K562 (cell line): ENCODE results near the gene SLC22A23. TPM values are rescaled to one million over a fixed set of nuclear protein-coding genes. Genes with fewer than 3 reads are reported as not detected.

Experiments used
- ATAC-seq: fragments of 200-7000 bp; cut with Tn5 transposase; 3 replicates; pipeline ENCODE4 v1.9.1; 2020; ENCODE audit warnings: moderate library complexity
- BruUV-seq: library from RNA; stranded (reverse); fragments of 400-500 nt; replicated peaks from 2 replicates; lab custom pipeline; 2021; lab: Mats Ljungman, UMichigan
- CTCF ChIA-PET: fragments of 300-600 bp; formaldehyde crosslinking; extraction: SDS; loops from one replicate; lab custom pipeline; 2021; ENCODE audit warnings: low intra/inter-chr PET ratio; lab: Yijun Ruan, JAX
- POLR2A ChIA-PET: fragments of 300-600, 350-650 bp; sonication (Branson Sonifier 250); formaldehyde crosslinking; extraction: SDS; loops from one replicate; lab custom pipeline; 2021; ENCODE audit warnings: antibody characterized with exemption, inconsistent platforms; lab: Yijun Ruan, JAX
- DNase-seq, 4 experiments: peaks; one replicate each; pipeline versions ENCODE4 v3.0.0 to v3.0.0-alpha.2; 2011 to 2018; ENCODE audit warnings: low spot score in 3 of 4, mixed read lengths in 3 of 4; ENCODE audit errors: extremely low read depth in 1 of 4
- FAIRE-seq: peaks from 2 replicates; lab custom pipeline; 2011; peaks lifted over from hg19 to GRCh38; lab: Jason Lieb, UNC
- H2AFZ ChIP-seq: 2 replicates; pipeline ENCODE4 v1.6.0; 2011; ENCODE audit warnings: low read depth, low read length, control low read depth, inconsistent platforms
- H3K27ac ChIP-seq: fragments of 200-600 bp; 3 replicates; pipeline ENCODE4 v1.8.0; 2011; ENCODE audit warnings: low read depth, mild to moderate bottlenecking, control low read depth, inconsistent platforms, low read length, moderate library complexity, mixed read lengths; ENCODE audit errors: extremely low read depth
- H3K27me3 ChIP-seq, 2 experiments: fragments of 300-600 bp in 1 of 2; 2 replicates in 1 of 2; 3 replicates in 1 of 2; pipeline versions ENCODE4 v1.6.0 to v1.8.0; 2011; ENCODE audit warnings: inconsistent platforms in 2 of 2, low read length in 2 of 2, mild to moderate bottlenecking in 1 of 2, mixed read lengths in 1 of 2, moderate library complexity in 1 of 2; ENCODE audit not compliant: control insufficient read depth in 2 of 2, insufficient read depth in 2 of 2
- H3K36me3 ChIP-seq: fragments of 300-600 bp; 3 replicates; pipeline ENCODE4 v1.8.0; 2011; ENCODE audit warnings: mild to moderate bottlenecking, low read length, inconsistent platforms; ENCODE audit not compliant: control insufficient read depth, insufficient read depth
- H3K4me1 ChIP-seq, 2 experiments: fragments of 200-600 bp in 1 of 2; replicated peaks in 1 of 2; 2 replicates in 1 of 2; 3 replicates in 1 of 2; pipeline versions ENCODE4 v1.5.1 to v1.8.0; 2011; ENCODE audit warnings: inconsistent platforms in 2 of 2, low read length in 2 of 2, mild to moderate bottlenecking in 1 of 2, mixed read lengths in 1 of 2, moderate library complexity in 1 of 2; ENCODE audit not compliant: control insufficient read depth in 2 of 2, insufficient read depth in 2 of 2
- H3K4me2 ChIP-seq: 2 replicates; pipeline ENCODE4 v1.6.1; 2011; ENCODE audit warnings: low read length, control low read depth, inconsistent platforms, mixed read lengths; ENCODE audit not compliant: insufficient read depth
- H3K4me3 ChIP-seq: fragments of 200-600 bp; sonication (generic), shearing (Covaris generic); 2 replicates; pipeline ENCODE4 v1.5.1; 2016; ENCODE audit warnings: control low read depth, inconsistent platforms
- H3K79me2 ChIP-seq: fragments of 200-600 bp; 3 replicates; pipeline ENCODE4 v1.8.0; 2011; ENCODE audit warnings: low read length, inconsistent platforms; ENCODE audit not compliant: control insufficient read depth, insufficient read depth
- H3K9ac ChIP-seq, 2 experiments: 2 replicates each; pipeline versions ENCODE4 v1.6.0 to v1.6.1; 2011; ENCODE audit warnings: low read depth in 2 of 2, low read length in 2 of 2, control low read depth in 1 of 2, inconsistent platforms in 1 of 2, mild to moderate bottlenecking in 1 of 2, mixed read lengths in 1 of 2; ENCODE audit not compliant: insufficient read depth in 1 of 2
- H3K9me1 ChIP-seq: one replicate; pipeline ENCODE4 v1.6.0; 2011; ENCODE audit warnings: inconsistent platforms, mild to moderate bottlenecking, low read length, moderate library complexity; ENCODE audit not compliant: control insufficient read depth, insufficient read depth
- H3K9me3 ChIP-seq: replicated peaks from 2 replicates; pipeline ENCODE4 v1.5.1; 2011; ENCODE audit warnings: low read depth, low read length, inconsistent platforms; ENCODE audit not compliant: control insufficient read depth, insufficient read depth
- H4K20me1 ChIP-seq: replicated peaks from 2 replicates; pipeline ENCODE4 v1.6.1; 2011; ENCODE audit warnings: low read length, inconsistent platforms, mixed read lengths; ENCODE audit not compliant: control insufficient read depth, insufficient read depth
- FOXK2 ChIP-seq, 2 experiments: fragments of 450-650 bp; IDR thresholded peaks in 1 of 2; conservative IDR thresholded peaks in 1 of 2; 2 replicates each; pipeline ENCODE4 v1.6.1; 2016; ENCODE audit warnings: low read depth in 2 of 2, mild to moderate bottlenecking in 1 of 2
- KDM5B ChIP-seq: fragments of 200-600 bp; sonication (generic); IDR thresholded peaks from 2 replicates; pipeline ENCODE4 v1.6.1; 2012; ENCODE audit warnings: low read depth, mild to moderate bottlenecking, moderate library complexity, low read length, control low read depth, inconsistent platforms; ENCODE audit not compliant: insufficient replicate concordance
- RBM14 ChIP-seq: fragments of 200-400 bp; formaldehyde crosslinking; IDR thresholded peaks from 2 replicates; pipeline ENCODE4 v1.6.1; 2018; ENCODE audit warnings: low read depth, mild to moderate bottlenecking, low read length, moderate library complexity, borderline replicate concordance; ENCODE audit not compliant: insufficient read depth
- ZNF146 ChIP-seq: IDR thresholded peaks from one replicate; pipeline ENCODE4 v1.6.1; 2018; ENCODE audit warnings: missing compliant biosample characterization; ENCODE audit not compliant: unreplicated experiment
- WGBS: fragments of 100-300 bp; shearing (Covaris generic); methylation state at CpG from one replicate; pipeline ENCODE4 v1.1.6; 2016; ENCODE audit warnings: low coverage, mixed read lengths; ENCODE audit not compliant: insufficient coverage; ENCODE audit errors: missing lambda C conversion rate; 5-methylcytosine and 5-hydroxymethylcytosine counted together
- in situ Hi-C: fragments of 300-500 bp; cut with MboI; formaldehyde crosslinking; loops from 4 replicates; pipeline ENCODE4 v1.15.0; 2018; ENCODE audit warnings: inconsistent platforms, mixed read lengths
- intact Hi-C: fragments of 100-400 bp; cut with micrococcal nuclease; formaldehyde crosslinking; loops from 2 replicates; pipeline ENCODE4 v1.14.2; 2022
- polyA plus RNA-seq, 8 experiments: library from polyadenylated mRNA; depleted of rRNA in 4 of 8; stranded (reverse) in 5 of 8; unstranded in 3 of 8; fragments of >200 nt; fragmentation: Nextera tagmentation in 2 of 8; fragmentation: Illumina TruSeq in 1 of 8; extraction: Ambion mirVana in 2 of 8; extraction: Trizol in 1 of 8; gene quantifications; 2 replicates each; pipeline versions ENCODE4 v1.2.1 to v1.2.3, GENCODE V29; 2011 to 2014; ENCODE audit warnings: inconsistent platforms in 1 of 8, missing spikeins in 1 of 8
- total RNA-seq, 7 experiments: library from RNA; depleted of rRNA in 6 of 7; stranded (reverse); fragments of >200 nt in 6 of 7; fragmentation: Illumina TruSeq in 2 of 7; extraction: Trizol in 2 of 7; gene quantifications; 2 replicates each; pipeline versions ENCODE4 v1.2.1 to v1.2.3, GENCODE V29; 2011 to 2021; ENCODE audit warnings: low replicate concordance in 1 of 7
- TF ChIP-seq, protein P1 (sequence below): sonication (generic); formaldehyde crosslinking; IDR thresholded peaks from 2 replicates; pipeline ENCODE4 v1.8.1; 2023; ENCODE audit warnings: mild to moderate bottlenecking, missing genetic modification reagents
- TF ChIP-seq, protein P2 (sequence below): fragments of 250-450 bp; sonication (Bioruptor Pico); IDR thresholded peaks from 2 replicates; pipeline ENCODE4 v1.8.0; 2021; ENCODE audit warnings: borderline replicate concordance, mild to moderate bottlenecking, moderate library complexity; ENCODE audit not compliant: poor library complexity, severe bottlenecking
- TF ChIP-seq, protein P3 (sequence below): sonication (generic); IDR thresholded peaks from 2 replicates; pipeline ENCODE4 v1.6.1; 2016
- TF ChIP-seq, protein P4 (sequence below): fragments of 250-450 bp; sonication (Bioruptor Pico); IDR thresholded peaks from 2 replicates; pipeline ENCODE4 v1.5.0; 2020; ENCODE audit warnings: mild to moderate bottlenecking

SLC22A23 gene
- total and polyA plus RNA-seq, 9 of the 15 experiments (the other 6 are each of a cell fraction or from before 2014, with no cell fraction given): 0.30 to 8.7 (median 2.5) TPM

DNA sequence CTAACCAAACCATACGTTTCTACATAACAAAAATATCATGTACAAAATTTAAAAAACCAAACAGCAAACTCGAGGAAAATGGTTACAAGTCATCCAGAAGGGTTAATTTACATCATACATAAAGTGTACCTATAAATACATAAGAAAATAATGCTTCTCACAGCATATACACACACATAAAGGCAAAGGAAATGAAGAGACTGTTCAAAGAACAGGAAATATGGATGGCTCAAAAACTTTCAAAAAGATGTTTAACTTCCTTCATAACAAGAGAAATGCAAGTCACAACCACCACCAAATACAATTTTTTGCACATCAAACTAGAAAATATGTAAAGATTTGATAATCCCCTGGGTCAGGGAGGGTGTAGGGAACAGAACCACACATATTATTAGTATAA, 7.5 kb downstream of the SLC22A23 start:
- in situ Hi-C loops: no loop called here
- peaks cover 18 to 19% of the 10 kb centered on the region in 2 experiments; a peak in 4 of 5 replicates for H3K4me1 ChIP-seq
- FAIRE-seq: no peak

More for the DNA sequence above, 7.5 kb downstream of the SLC22A23 start:
- no peaks in the 10 kb centered on the region for H3K9me3 ChIP-seq
- WGBS: 19% methylated on average over 2 of the region's 2 CpGs
- no peaks in the 10 kb centered on the region; the same call in 2 of the 3 replicates for H3K36me3 ChIP-seq
- H3K4me3 ChIP-seq: no peak overlapping the region
- peaks cover 10% of the 10 kb centered on the region; the same call in 1 of the 3 replicates for H3K79me2 ChIP-seq
- ATAC-seq: no peak
- no peaks in the 10 kb centered on the region for H3K27me3 ChIP-seq
- intact Hi-C loops: no loop called here
- H3K9me1 ChIP-seq: no peaks in the 10 kb centered on the region
- ChIA-PET CTCF (no interaction called here), POLR2A (interaction anchor here (0.9 to 1.1 kb wide), 2 partner anchors 9 to 160 kb away, joined by 3 to 4 read pairs; no protein-coding TSS in a partner anchor)
- peaks cover 9% of the 10 kb centered on the region; the same call in 1 of the 2 replicates for H4K20me1 ChIP-seq
- no peak overlapping the region for H3K9ac ChIP-seq
- H2AFZ ChIP-seq: no peak overlapping the region
- TF ChIP-seq ZNF146 (CRISPR knock-in tag) (no peak), KDM5B (no peak), FOXK2 (conservative IDR thresholded peaks at IDR 0.05 in 1 of 2, IDR thresholded peaks at IDR 0.05 in 1 of 2; ENCODE audit: low read depth in 2 of 2) (no peak), RBM14 (no peak)
- TF ChIP-seq, protein P1, sequence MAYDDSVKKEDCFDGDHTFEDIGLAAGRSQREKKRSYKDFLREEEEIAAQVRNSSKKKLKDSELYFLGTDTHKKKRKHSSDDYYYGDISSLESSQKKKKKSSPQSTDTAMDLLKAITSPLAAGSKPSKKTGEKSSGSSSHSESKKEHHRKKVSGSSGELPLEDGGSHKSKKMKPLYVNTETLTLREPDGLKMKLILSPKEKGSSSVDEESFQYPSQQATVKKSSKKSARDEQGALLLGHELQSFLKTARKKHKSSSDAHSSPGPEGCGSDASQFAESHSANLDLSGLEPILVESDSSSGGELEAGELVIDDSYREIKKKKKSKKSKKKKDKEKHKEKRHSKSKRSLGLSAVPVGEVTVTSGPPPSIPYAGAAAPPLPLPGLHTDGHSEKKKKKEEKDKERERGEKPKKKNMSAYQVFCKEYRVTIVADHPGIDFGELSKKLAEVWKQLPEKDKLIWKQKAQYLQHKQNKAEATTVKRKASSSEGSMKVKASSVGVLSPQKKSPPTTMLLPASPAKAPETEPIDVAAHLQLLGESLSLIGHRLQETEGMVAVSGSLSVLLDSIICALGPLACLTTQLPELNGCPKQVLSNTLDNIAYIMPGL (CRISPR knock-in tag): no peak
- TF ChIP-seq, protein P2, sequence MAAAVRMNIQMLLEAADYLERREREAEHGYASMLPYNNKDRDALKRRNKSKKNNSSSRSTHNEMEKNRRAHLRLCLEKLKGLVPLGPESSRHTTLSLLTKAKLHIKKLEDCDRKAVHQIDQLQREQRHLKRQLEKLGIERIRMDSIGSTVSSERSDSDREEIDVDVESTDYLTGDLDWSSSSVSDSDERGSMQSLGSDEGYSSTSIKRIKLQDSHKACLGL: no peak
- TF ChIP-seq, protein P3, sequence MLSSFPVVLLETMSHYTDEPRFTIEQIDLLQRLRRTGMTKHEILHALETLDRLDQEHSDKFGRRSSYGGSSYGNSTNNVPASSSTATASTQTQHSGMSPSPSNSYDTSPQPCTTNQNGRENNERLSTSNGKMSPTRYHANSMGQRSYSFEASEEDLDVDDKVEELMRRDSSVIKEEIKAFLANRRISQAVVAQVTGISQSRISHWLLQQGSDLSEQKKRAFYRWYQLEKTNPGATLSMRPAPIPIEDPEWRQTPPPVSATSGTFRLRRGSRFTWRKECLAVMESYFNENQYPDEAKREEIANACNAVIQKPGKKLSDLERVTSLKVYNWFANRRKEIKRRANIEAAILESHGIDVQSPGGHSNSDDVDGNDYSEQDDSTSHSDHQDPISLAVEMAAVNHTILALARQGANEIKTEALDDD: no peak
- TF ChIP-seq, protein P4, sequence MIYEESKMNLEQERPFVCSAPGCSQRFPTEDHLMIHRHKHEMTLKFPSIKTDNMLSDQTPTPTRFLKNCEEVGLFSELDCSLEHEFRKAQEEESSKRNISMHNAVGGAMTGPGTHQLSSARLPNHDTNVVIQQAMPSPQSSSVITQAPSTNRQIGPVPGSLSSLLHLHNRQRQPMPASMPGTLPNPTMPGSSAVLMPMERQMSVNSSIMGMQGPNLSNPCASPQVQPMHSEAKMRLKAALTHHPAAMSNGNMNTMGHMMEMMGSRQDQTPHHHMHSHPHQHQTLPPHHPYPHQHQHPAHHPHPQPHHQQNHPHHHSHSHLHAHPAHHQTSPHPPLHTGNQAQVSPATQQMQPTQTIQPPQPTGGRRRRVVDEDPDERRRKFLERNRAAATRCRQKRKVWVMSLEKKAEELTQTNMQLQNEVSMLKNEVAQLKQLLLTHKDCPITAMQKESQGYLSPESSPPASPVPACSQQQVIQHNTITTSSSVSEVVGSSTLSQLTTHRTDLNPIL (CRISPR knock-in tag): no peak
- no peak overlapping the region for H3K4me2 ChIP-seq
- no TSS peak for BruUV-seq
- no peak for DNase-seq
- no peak overlapping the region for H3K27ac ChIP-seq
